IMR-90 (cell line): Measurements from ENCODE around the gene PDE6A. TPM values are rescaled to one million over a fixed set of nuclear protein-coding genes. Genes with fewer than 3 reads are reported as not detected.

Source experiments
- ATAC-seq: fragments of 200-7000 bp; cut with Tn5 transposase; 2 replicates; pipeline ENCODE4 v1.9.1; 2020; ENCODE audit warnings: low read depth, mild to moderate bottlenecking, moderate library complexity
- BruUV-seq: library from RNA; stranded (reverse); fragments of 400-500 nt; replicated peaks from 2 replicates; lab custom pipeline; 2021; lab: Mats Ljungman, UMichigan
- CTCF ChIA-PET: fragments of 300-600 bp; formaldehyde crosslinking; extraction: SDS; loops from one replicate; lab custom pipeline; 2021; ENCODE audit warnings: antibody characterized with exemption; lab: Yijun Ruan, JAX
- POLR2A ChIA-PET: fragments of 300-600 bp; sonication (Branson Sonifier 250); formaldehyde crosslinking; loops from one replicate; lab custom pipeline; 2022; ENCODE audit warnings: antibody characterized with exemption; ENCODE audit not compliant: unreplicated experiment; lab: Charles Lee
- DNase-seq: peaks from one replicate; pipeline ENCODE4 v3.0.0; 2013
- H2AFZ ChIP-seq: replicated peaks from 2 replicates; pipeline ENCODE3; 2013; ENCODE audit warnings: low read length, mild to moderate bottlenecking; ENCODE audit not compliant: poor library complexity
- H2AK5ac ChIP-seq: 2 replicates; pipeline ENCODE4 v1.6.1; 2013; ENCODE audit warnings: low read depth, low read length, inconsistent platforms
- H2AK9ac ChIP-seq: replicated peaks from 2 replicates; pipeline ENCODE3; 2013; ENCODE audit warnings: mild to moderate bottlenecking, low read depth, low read length, moderate library complexity; ENCODE audit not compliant: poor library complexity
- H2BK120ac ChIP-seq: 2 replicates; pipeline ENCODE4 v1.6.1; 2013; ENCODE audit warnings: low read depth, low read length, inconsistent platforms
- H2BK15ac ChIP-seq: 3 replicates; pipeline ENCODE4 v1.6.1; 2013; ENCODE audit warnings: low read depth, low read length, inconsistent platforms
- H2BK20ac ChIP-seq: 2 replicates; pipeline ENCODE4 v1.6.1; 2013; ENCODE audit warnings: low read depth, mild to moderate bottlenecking, inconsistent platforms, low read length, moderate library complexity
- H2BK5ac ChIP-seq: 2 replicates; pipeline ENCODE4 v1.6.1; 2013; ENCODE audit warnings: mild to moderate bottlenecking, low read depth, low read length, inconsistent platforms; ENCODE audit not compliant: poor library complexity, severe bottlenecking
- H3K14ac ChIP-seq: replicated peaks from 2 replicates; pipeline ENCODE4 v1.6.1; 2013; ENCODE audit warnings: low read depth, low read length, inconsistent platforms
- H3K18ac ChIP-seq: 2 replicates; pipeline ENCODE4 v1.6.1; 2013; ENCODE audit warnings: low read depth, low read length, control low read depth
- H3K23ac ChIP-seq: 2 replicates; pipeline ENCODE4 v1.6.1; 2013; ENCODE audit warnings: low read depth, low read length, inconsistent platforms
- H3K27ac ChIP-seq: 2 replicates; pipeline ENCODE4 v1.5.1; 2013; ENCODE audit warnings: mild to moderate bottlenecking, control low read depth, low read length; ENCODE audit not compliant: insufficient read depth
- H3K27me3 ChIP-seq: 2 replicates; pipeline ENCODE4 v1.6.1; 2013; ENCODE audit warnings: low read length; ENCODE audit not compliant: control insufficient read depth, insufficient read depth
- H3K36me3 ChIP-seq: 2 replicates; pipeline ENCODE4 v1.6.1; 2013; ENCODE audit warnings: low read length, mixed read lengths; ENCODE audit not compliant: control insufficient read depth, insufficient read depth
- H3K4ac ChIP-seq: 2 replicates; pipeline ENCODE4 v1.6.1; 2013; ENCODE audit warnings: low read depth, low read length, inconsistent platforms
- H3K4me1 ChIP-seq: 2 replicates; pipeline ENCODE4 v1.6.1; 2013; ENCODE audit warnings: low read length, mixed read lengths; ENCODE audit not compliant: control insufficient read depth, insufficient read depth
- H3K4me2 ChIP-seq: 2 replicates; pipeline ENCODE4 v1.6.1; 2013; ENCODE audit warnings: low read depth, mild to moderate bottlenecking, control low read depth, low read length, moderate library complexity
- H3K4me3 ChIP-seq: 2 replicates; pipeline ENCODE4 v1.5.1; 2013; ENCODE audit warnings: low read depth, mild to moderate bottlenecking, control low read depth, low read length, moderate library complexity; ENCODE audit not compliant: insufficient read depth
- H3K56ac ChIP-seq: 2 replicates; pipeline ENCODE4 v1.6.1; 2013; ENCODE audit warnings: low read length, inconsistent platforms; ENCODE audit not compliant: insufficient read depth; ENCODE audit errors: extremely low read depth
- H3K79me1 ChIP-seq, 2 experiments: 2 replicates each; pipeline ENCODE4 v1.6.1; 2013; ENCODE audit warnings: low read length in 2 of 2, inconsistent platforms in 1 of 2, low read depth in 1 of 2
- H3K9ac ChIP-seq: 2 replicates; pipeline ENCODE4 v1.6.1; 2013; ENCODE audit warnings: low read depth, low read length, control low read depth
- H3K9me1 ChIP-seq: 2 replicates; pipeline ENCODE4 v1.6.1; 2013; ENCODE audit warnings: low read length, inconsistent platforms; ENCODE audit not compliant: insufficient read depth
- H3K9me3 ChIP-seq: 2 replicates; pipeline ENCODE4 v1.6.1; 2013; ENCODE audit warnings: low read length; ENCODE audit not compliant: control insufficient read depth, insufficient read depth
- H4K20me1 ChIP-seq: 2 replicates; pipeline ENCODE4 v1.6.1; 2013; ENCODE audit warnings: low read length, inconsistent platforms; ENCODE audit not compliant: insufficient read depth
- H4K5ac ChIP-seq: 2 replicates; pipeline ENCODE4 v1.6.1; 2013; ENCODE audit warnings: mild to moderate bottlenecking, low read depth, low read length, control low read depth
- H4K8ac ChIP-seq, 2 experiments: 2 replicates each; pipeline ENCODE4 v1.6.1; 2013; ENCODE audit warnings: low read depth in 2 of 2, low read length in 2 of 2, control low read depth in 1 of 2, inconsistent platforms in 1 of 2
- H4K91ac ChIP-seq: 2 replicates; pipeline ENCODE4 v1.6.1; 2013; ENCODE audit warnings: low read depth, low read length, inconsistent platforms; ENCODE audit not compliant: insufficient read depth
- BHLHE40 ChIP-seq: fragments of 150-350 bp; IDR thresholded peaks from 2 replicates; pipeline ENCODE4 v1.6.1; 2016; ENCODE audit warnings: mild to moderate bottlenecking, low read depth, low read length
- CEBPB ChIP-seq: IDR thresholded peaks from 2 replicates; pipeline ENCODE4 v1.6.1; 2012; ENCODE audit warnings: low read depth, low read length, improper control_type of control experiment
- CHD1 ChIP-seq: IDR thresholded peaks from 2 replicates; pipeline ENCODE4 v1.6.1; 2012; ENCODE audit warnings: low read depth, low read length, improper control_type of control experiment
- CTCF ChIP-seq: conservative IDR thresholded peaks from 2 replicates; pipeline ENCODE4 v1.5.1; 2012; ENCODE audit warnings: mild to moderate bottlenecking, low read depth, low read length, improper control_type of control experiment
- ELK1 ChIP-seq: fragments of 150-350 bp; IDR thresholded peaks from 2 replicates; pipeline ENCODE4 v1.6.1; 2016; ENCODE audit warnings: low read depth, mild to moderate bottlenecking, low read length, moderate library complexity, borderline replicate concordance
- FOS ChIP-seq: fragments of 150-350 bp; IDR thresholded peaks from 2 replicates; pipeline ENCODE4 v1.6.1; 2016; ENCODE audit warnings: low read depth, low read length
- MAFK ChIP-seq: IDR thresholded peaks from 2 replicates; pipeline ENCODE4 v1.6.1; 2012; ENCODE audit warnings: low read depth, low read length, improper control_type of control experiment
- MAZ ChIP-seq: IDR thresholded peaks from 2 replicates; pipeline ENCODE4 v1.6.1; 2012; ENCODE audit warnings: low read depth, mild to moderate bottlenecking, low read length, improper control_type of control experiment, moderate library complexity, borderline replicate concordance
- MXI1 ChIP-seq: IDR thresholded peaks from 2 replicates; pipeline ENCODE4 v1.6.1; 2012; ENCODE audit warnings: low read depth, mild to moderate bottlenecking, low read length, moderate library complexity, borderline replicate concordance
- NFE2L2 ChIP-seq: fragments of 150-350 bp; IDR thresholded peaks from 2 replicates; pipeline ENCODE4 v1.6.1; 2016; ENCODE audit warnings: low read depth, mild to moderate bottlenecking, low read length
- RAD21 ChIP-seq: IDR thresholded peaks from 2 replicates; pipeline ENCODE4 v1.6.1; 2012; ENCODE audit warnings: low read length, improper control_type of control experiment
- RCOR1 ChIP-seq: IDR thresholded peaks from 2 replicates; pipeline ENCODE4 v1.6.1; 2012; ENCODE audit warnings: mild to moderate bottlenecking, low read length, improper control_type of control experiment; ENCODE audit not compliant: insufficient replicate concordance
- RFX5 ChIP-seq: IDR thresholded peaks from 2 replicates; pipeline ENCODE4 v1.8.0; 2012; ENCODE audit warnings: low read depth, mild to moderate bottlenecking, low read length, moderate library complexity
- SMC3 ChIP-seq: fragments of 150-350 bp; IDR thresholded peaks from 2 replicates; pipeline ENCODE4 v1.6.1; 2016; ENCODE audit warnings: low read depth, mild to moderate bottlenecking, antibody characterized with exemption, low read length, moderate library complexity
- USF2 ChIP-seq: fragments of 150-350 bp; IDR thresholded peaks from 2 replicates; pipeline ENCODE4 v1.6.1; 2017; ENCODE audit warnings: mild to moderate bottlenecking, antibody characterized with exemption, low read length, low read depth
- WGBS, 2 experiments: methylation state at CpG; one replicate each; pipeline versions ENCODE4 v1.1.5 to v1.1.7; 2013; ENCODE audit warnings: missing lambda C conversion rate in 2 of 2; ENCODE audit not compliant: insufficient read length in 1 of 2; ENCODE audit errors: extremely low coverage in 2 of 2; 5-methylcytosine and 5-hydroxymethylcytosine counted together
- dilution Hi-C: fragments of 300-500 bp; cut with HindIII; formaldehyde crosslinking; loops from one replicate; pipeline ENCODE4 v1.14.3; 2018; ENCODE audit warnings: low sequenced_read_pairs; ENCODE audit not compliant: unreplicated experiment
- in situ Hi-C: fragments of 300-500 bp; cut with MboI; formaldehyde crosslinking; loops from 3 replicates; pipeline ENCODE4 v1.14.3; 2019; ENCODE audit warnings: low sequenced_read_pairs, inconsistent platforms, mixed read lengths
- intact Hi-C: fragments of 100-400 bp; cut with micrococcal nuclease; formaldehyde crosslinking; loops from 2 replicates; pipeline ENCODE4 v1.10.0; 2022
- polyA plus RNA-seq, 3 experiments: library from polyadenylated mRNA; depleted of rRNA; stranded (reverse); fragments of >200 nt; gene quantifications; 2 replicates each; pipeline ENCODE4 v1.2.3, GENCODE V29; 2012; ENCODE audit warnings: low replicate concordance in 1 of 3
- total RNA-seq: library from RNA; depleted of rRNA; stranded (reverse); fragments of >200 nt; gene quantifications from 2 replicates; pipeline ENCODE4 v1.2.3, GENCODE V29; 2012

The PDE6A gene
- total and polyA plus RNA-seq, 2 of the 4 experiments (the other 2 are of a cell fraction): not detected

GRCh38 chr5:149904293-149904886 lies 40.2 kb downstream of the PDE6A start:
- no CpG with 5 or more reads among the region's 4 CpGs for whole genome bisulfite sequencing, 2 experiments
- H2AK9ac ChIP-seq: no peak overlapping the region

More at GRCh38 chr5:149904293-149904886, 40.2 kb downstream of the PDE6A start:
- no peak overlapping the region for H2BK5ac ChIP-seq
- ChIA-PET CTCF (no interaction called here), POLR2A (interaction anchor here (0.6 kb wide), 1 partner anchor 12 kb away, joined by 4 read pairs; no protein-coding TSS in a partner anchor)
- H2AK5ac ChIP-seq: no peak overlapping the region
- peaks cover 34% of the 10 kb centered on the region for H3K27me3 ChIP-seq
- H4K91ac ChIP-seq: no peak overlapping the region
- H3K4me3 ChIP-seq: no peak overlapping the region
- no peak overlapping the region for H2BK15ac ChIP-seq
- DNase-seq: no peak
- no peaks in the 10 kb centered on the region for H3K79me1 ChIP-seq
- H4K5ac ChIP-seq: no peak overlapping the region
- H3K27ac ChIP-seq: no peak overlapping the region
- no peak overlapping the region for H2AFZ ChIP-seq
- H4K20me1 ChIP-seq: no peaks in the 10 kb centered on the region
- no peak overlapping the region for H3K9ac ChIP-seq
- intact Hi-C loops: no loop called here
- no peak overlapping the region for H3K4ac ChIP-seq
- no TSS peak for BruUV-seq
- TF ChIP-seq SMC3: no peak
- TF ChIP-seq RAD21: no peak
- no peak for TF ChIP-seq RFX5
- no peak for TF ChIP-seq ELK1
- TF ChIP-seq FOS: no peak
- TF ChIP-seq USF2: no peak
- no peak for TF ChIP-seq RCOR1
- no peak for TF ChIP-seq MAFK
- TF ChIP-seq NFE2L2: no peak
- no peak for TF ChIP-seq CTCF
- TF ChIP-seq BHLHE40: no peak
- no peak for TF ChIP-seq MXI1
- TF ChIP-seq MAZ: no peak
- TF ChIP-seq CHD1: no peak
- no peak for TF ChIP-seq CEBPB
- H3K9me3 ChIP-seq: no peaks in the 10 kb centered on the region
- no peak overlapping the region for H3K4me2 ChIP-seq
- no peak overlapping the region for H3K23ac ChIP-seq
- in situ Hi-C loops: no loop called here
- no peaks in the 10 kb centered on the region for H3K9me1 ChIP-seq
- no peak overlapping the region for H2BK120ac ChIP-seq
- H3K14ac ChIP-seq: no peak overlapping the region
- no peak overlapping the region for H2BK20ac ChIP-seq
- H3K56ac ChIP-seq: no peak overlapping the region
- H3K18ac ChIP-seq: no peak overlapping the region
- no peaks in the 10 kb centered on the region for H3K4me1 ChIP-seq
- no peak for ATAC-seq
- dilution Hi-C loops: no loop called here
- no peak overlapping the region for H4K8ac ChIP-seq
- H3K36me3 ChIP-seq: no peaks in the 10 kb centered on the region
